Stimulated activated CD8-positive, alpha-beta memory T cell treated with anti-CD3 and anti-CD28 coated beads, Interleukin-15, amount 100 ng/mL, for 24 hours (primary cell): Measurements from ENCODE around the gene MYD88.
"Not testable (repeated sequence)": the region's sequence is repeated elsewhere in the genome, so short reads cannot be mapped to it uniquely, and the experiment has no call there.

Source experiments
- DNase-seq: peaks from one replicate; pipeline ENCODE4 v3.0.0-alpha.2; 2020; ENCODE audit warnings: low read depth

The MYD88 gene

GRCh38 chr3:38126121-38126892 lies 12.2 kb upstream of the MYD88 start:
- DNase-seq, result no peak

GRCh38 chr3:38127611-38128302 lies 10.7 kb upstream of the MYD88 start:
- no peak for DNase-seq

- no peak for DNase-seq
Observed at GRCh38 chr3:38128303-38128655, 10.2 kb upstream of the MYD88 start.

GRCh38 chr3:38129058-38129457 lies 9.4 kb upstream of the MYD88 start:
- DNase-seq, result no peak

- DNase-seq, result no peak
Observed at GRCh38 chr3:38130631-38131065, 7.8 kb upstream of the MYD88 start.

- DNase-seq, result no peak
Observed at GRCh38 chr3:38131621-38132369, 6.7 kb upstream of the MYD88 start.

- no peak for DNase-seq
Observed at GRCh38 chr3:38133209-38133556, 5.3 kb upstream of the MYD88 start.

GRCh38 chr3:38133557-38134405 lies 4.7 kb upstream of the MYD88 start:
- no peak for DNase-seq

- DNase-seq, result not testable (repeated sequence)
Observed at GRCh38 chr3:38134517-38135143, 3.8 kb upstream of the MYD88 start.

GRCh38 chr3:38135621-38136277 lies 2.7 kb upstream of the MYD88 start:
- not testable (repeated sequence) for DNase-seq

- no peak for DNase-seq
Observed at GRCh38 chr3:38136393-38136776, 2.1 kb upstream of the MYD88 start.

- peak; percentile 84 for DNase-seq
Observed at GRCh38 chr3:38136777-38137614, 1.5 kb upstream of the MYD88 start, which contains the start of gene ACAA1. TSS of gene ACAA1 (minus strand) at chr3:38137127. CDS start at chr3:38137035, 92 bp downstream.

- DNase-seq, result no peak
Observed at GRCh38 chr3:38137615-38138348, 679 bp upstream of the MYD88 start.

- DNase-seq, result no peak
Observed at GRCh38 chr3:38139191-38139590, 730 bp downstream of the MYD88 start.

- no peak for DNase-seq
Observed at GRCh38 chr3:38139652-38140051, 1.2 kb downstream of the MYD88 start.

GRCh38 chr3:38140326-38141172 lies 2.1 kb downstream of the MYD88 start:
- DNase-seq, result no peak

- no peak for DNase-seq
Observed at GRCh38 chr3:38141173-38141951, 2.9 kb downstream of the MYD88 start.

GRCh38 chr3:38141952-38142273 lies 3.5 kb downstream of the MYD88 start:
- DNase-seq, result no peak
